Nephron progenitor cell (in vitro differentiated cells): ENCODE results near the gene SLC44A1.

ENCODE experiments used
- DNase-seq: peaks from one replicate; pipeline ENCODE4 v3.0.0; 2021
- H3K27ac Mint-ChIP-seq: 2 replicates; pipeline ENCODE4 v1.8.0; 2021; ENCODE audit warnings: mild to moderate bottlenecking, moderate library complexity, mixed read lengths
- H3K27me3 Mint-ChIP-seq: 2 replicates; pipeline ENCODE4 v1.8.0; 2021; ENCODE audit warnings: mild to moderate bottlenecking, low read depth, mixed read lengths; ENCODE audit not compliant: poor library complexity
- H3K36me3 Mint-ChIP-seq: 2 replicates; pipeline ENCODE4 v1.8.0; 2021; ENCODE audit warnings: low read depth, mixed read lengths
- H3K4me1 Mint-ChIP-seq: 2 replicates; pipeline ENCODE4 v1.8.0; 2021; ENCODE audit warnings: mixed read lengths
- H3K4me3 Mint-ChIP-seq: 2 replicates; pipeline ENCODE4 v1.8.0; 2021; ENCODE audit warnings: mild to moderate bottlenecking, moderate library complexity, mixed read lengths
- H3K9me3 Mint-ChIP-seq: 2 replicates; pipeline ENCODE4 v1.8.0; 2021; ENCODE audit warnings: mild to moderate bottlenecking, moderate library complexity, mixed read lengths
- TF ChIP-seq, protein P1 (sequence below): fragments of 200-600 bp; sonication (generic); IDR thresholded peaks from 2 replicates; pipeline ENCODE4 v1.5.0; 2021; ENCODE audit warnings: antibody characterized with exemption

SLC44A1 gene

DNA sequence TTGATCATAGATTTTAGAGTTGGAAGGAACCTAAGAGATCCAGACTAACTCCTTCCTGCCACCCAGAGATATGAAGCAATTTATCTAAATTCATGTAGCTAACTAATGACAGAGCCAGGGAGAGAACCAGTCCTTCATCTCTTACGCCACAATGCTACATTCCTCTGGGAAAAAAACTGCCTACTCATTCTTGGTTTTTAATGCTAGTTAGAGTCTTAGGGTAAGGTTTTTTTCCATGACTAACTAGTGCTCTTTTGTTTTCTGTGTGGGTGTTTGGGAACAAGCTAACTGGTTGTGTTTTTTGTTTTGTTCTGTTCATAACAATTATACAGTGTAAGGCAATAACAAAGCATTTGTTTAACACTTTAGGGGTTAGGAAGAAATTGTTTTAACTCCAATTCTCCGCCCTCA, 52.4 kb downstream of the SLC44A1 start:
- peaks cover 3% of the 10 kb centered on the region for H3K27me3 Mint-ChIP-seq
- peaks cover 32% of the 10 kb centered on the region for H3K4me1 Mint-ChIP-seq
- H3K36me3 Mint-ChIP-seq = peaks cover 55% of the 10 kb centered on the region
- TF ChIP-seq, protein P1, sequence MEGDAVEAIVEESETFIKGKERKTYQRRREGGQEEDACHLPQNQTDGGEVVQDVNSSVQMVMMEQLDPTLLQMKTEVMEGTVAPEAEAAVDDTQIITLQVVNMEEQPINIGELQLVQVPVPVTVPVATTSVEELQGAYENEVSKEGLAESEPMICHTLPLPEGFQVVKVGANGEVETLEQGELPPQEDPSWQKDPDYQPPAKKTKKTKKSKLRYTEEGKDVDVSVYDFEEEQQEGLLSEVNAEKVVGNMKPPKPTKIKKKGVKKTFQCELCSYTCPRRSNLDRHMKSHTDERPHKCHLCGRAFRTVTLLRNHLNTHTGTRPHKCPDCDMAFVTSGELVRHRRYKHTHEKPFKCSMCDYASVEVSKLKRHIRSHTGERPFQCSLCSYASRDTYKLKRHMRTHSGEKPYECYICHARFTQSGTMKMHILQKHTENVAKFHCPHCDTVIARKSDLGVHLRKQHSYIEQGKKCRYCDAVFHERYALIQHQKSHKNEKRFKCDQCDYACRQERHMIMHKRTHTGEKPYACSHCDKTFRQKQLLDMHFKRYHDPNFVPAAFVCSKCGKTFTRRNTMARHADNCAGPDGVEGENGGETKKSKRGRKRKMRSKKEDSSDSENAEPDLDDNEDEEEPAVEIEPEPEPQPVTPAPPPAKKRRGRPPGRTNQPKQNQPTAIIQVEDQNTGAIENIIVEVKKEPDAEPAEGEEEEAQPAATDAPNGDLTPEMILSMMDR = no peak
- H3K27ac Mint-ChIP-seq = no peak overlapping the region
- no peak overlapping the region for H3K4me3 Mint-ChIP-seq
- DNase-seq = no peak
- peaks cover 12% of the 10 kb centered on the region for H3K9me3 Mint-ChIP-seq

DNA sequence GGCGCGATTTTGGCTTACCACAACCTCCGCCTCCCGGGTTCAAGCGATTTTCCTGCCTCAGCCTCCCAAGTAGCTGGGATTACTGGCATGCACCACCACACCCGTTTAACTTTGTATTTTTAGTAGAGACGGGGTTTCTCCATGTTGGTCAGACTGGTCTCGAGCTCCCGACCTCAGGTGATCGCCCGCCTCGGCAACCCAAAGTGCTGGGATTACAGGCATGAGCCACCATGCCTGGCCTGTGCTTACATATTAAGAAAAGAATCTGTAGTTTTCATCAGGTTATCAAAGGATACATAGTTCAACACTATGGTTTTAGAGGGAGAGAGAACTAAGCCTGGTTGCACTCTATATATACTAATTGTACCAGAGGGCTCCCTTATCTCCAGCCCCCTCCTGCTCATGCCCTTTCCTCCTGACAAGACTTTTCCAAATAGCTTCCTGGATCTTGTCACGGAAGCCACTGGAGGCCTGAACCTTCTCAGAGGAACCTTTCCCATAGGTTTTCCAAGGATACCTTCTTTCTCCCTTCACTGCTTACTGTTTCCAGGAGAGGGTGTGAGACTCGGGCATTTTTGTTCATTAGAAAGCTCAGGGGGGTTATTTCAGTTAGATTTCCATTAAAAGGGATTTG, 53.1 kb downstream of the SLC44A1 start:
- no peak for DNase-seq
- H3K4me3 Mint-ChIP-seq = no peak overlapping the region
- peaks cover 32% of the 10 kb centered on the region for H3K4me1 Mint-ChIP-seq
- H3K27ac Mint-ChIP-seq = no peak overlapping the region
- peaks cover 12% of the 10 kb centered on the region for H3K9me3 Mint-ChIP-seq
- H3K36me3 Mint-ChIP-seq = peaks cover 59% of the 10 kb centered on the region
- TF ChIP-seq, protein P1 = no peak
- H3K27me3 Mint-ChIP-seq = peaks cover 3% of the 10 kb centered on the region

DNA sequence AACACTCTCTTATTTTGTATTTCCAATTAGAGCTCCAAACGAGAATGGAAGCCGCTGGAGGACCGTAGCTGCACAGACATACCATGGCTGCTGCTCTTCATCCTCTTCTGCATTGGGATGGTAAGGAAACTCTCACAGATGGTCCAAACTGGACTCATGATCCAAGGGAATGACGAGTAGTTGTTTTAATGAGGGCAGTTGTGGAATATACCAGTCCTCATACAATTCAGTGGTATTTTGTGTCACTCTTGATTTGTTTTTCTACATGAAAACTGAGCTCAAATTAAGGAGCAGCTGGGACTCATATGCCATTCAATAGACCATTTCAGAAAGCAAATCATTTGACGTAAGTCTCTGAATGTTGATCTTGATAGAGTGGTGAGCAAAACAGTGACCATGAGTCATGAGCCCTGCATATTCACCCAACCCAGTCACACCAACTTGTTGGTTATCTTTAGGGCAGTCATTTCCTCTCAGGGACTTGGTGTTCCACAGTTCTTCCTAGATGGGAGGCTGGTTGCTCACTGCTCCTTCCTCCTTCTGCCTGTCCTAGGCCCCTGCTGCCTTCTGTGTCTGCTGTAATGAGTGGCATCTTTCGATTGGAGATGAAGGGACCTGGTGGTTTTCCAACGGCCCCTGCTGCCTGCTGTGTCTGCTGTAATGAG, 54.9 kb downstream of the SLC44A1 start:
- TF ChIP-seq, protein P1 = no peak
- Mint-ChIP-seq H3K27ac (peak overlapping the region; percentile 39), H3K4me1 (peaks cover 33% of the 10 kb centered on the region), H3K27me3 (no peaks in the 10 kb centered on the region), H3K4me3 (no peak overlapping the region), H3K36me3 (peaks cover 66% of the 10 kb centered on the region), H3K9me3 (peaks cover 10% of the 10 kb centered on the region)
- DNase-seq = no peak

DNA sequence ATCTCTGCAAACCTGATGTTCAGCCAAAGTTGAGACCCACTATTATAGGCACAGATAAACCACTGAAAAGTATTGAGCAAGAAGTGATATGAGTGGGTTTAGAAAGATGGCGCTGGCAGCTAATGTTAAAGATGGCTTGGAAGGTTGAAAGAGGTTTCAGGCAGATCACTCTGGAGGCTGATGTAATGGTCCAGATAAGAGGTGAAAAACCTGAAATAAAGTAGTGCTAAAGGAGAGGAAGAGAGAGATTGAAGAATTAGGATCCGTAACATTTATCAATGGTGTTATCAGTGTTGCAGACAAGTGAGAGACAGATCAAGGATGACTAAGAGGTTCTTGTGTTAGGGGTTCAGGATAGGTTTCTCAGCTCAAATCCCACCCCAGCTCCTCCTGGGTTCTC, 58.3 kb downstream of the SLC44A1 start:
- Mint-ChIP-seq H3K27me3 (no peaks in the 10 kb centered on the region), H3K4me1 (peaks cover 13% of the 10 kb centered on the region), H3K4me3 (no peak overlapping the region), H3K9me3 (no peaks in the 10 kb centered on the region), H3K36me3 (peaks cover 49% of the 10 kb centered on the region), H3K27ac (no peak overlapping the region)
- no peak for DNase-seq
- TF ChIP-seq, protein P1 = no peak

DNA sequence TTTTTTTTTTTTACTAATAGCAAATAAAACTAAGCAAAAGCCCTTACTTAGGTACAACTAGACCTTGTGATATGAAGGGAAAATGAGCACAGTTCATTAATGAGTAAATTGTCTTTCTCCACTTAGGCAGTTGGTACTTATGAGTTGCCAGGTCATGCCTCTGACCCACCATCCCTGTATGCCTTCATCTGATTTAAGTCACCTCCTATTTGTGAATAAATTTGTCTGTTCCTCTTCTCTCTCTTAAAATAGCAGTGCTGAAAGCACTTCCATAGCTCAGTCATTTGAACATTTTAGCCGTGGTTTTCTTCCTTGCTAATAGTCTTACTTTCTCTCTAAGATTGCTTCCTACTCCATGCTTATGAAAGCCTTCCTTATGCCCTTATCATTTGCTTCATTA, 61.4 kb downstream of the SLC44A1 start:
- H3K4me1 Mint-ChIP-seq = peaks cover 24% of the 10 kb centered on the region
- TF ChIP-seq, protein P1 = no peak
- no peak for DNase-seq
- H3K4me3 Mint-ChIP-seq = no peak overlapping the region
- H3K36me3 Mint-ChIP-seq = peaks cover 24% of the 10 kb centered on the region
- no peaks in the 10 kb centered on the region for H3K9me3 Mint-ChIP-seq
- H3K27me3 Mint-ChIP-seq = no peaks in the 10 kb centered on the region
- no peak overlapping the region for H3K27ac Mint-ChIP-seq
